Lower leg skin (tissue), 4 donors: ENCODE measurements around the gene ERN2. TPM values are rescaled to one million over a fixed set of nuclear protein-coding genes. Genes with fewer than 3 reads are reported as not detected.

ENCODE experiments used
- DNase-seq, 2 donors: peaks; one replicate each; pipeline ENCODE4 v3.0.0-alpha.2; 2019; ENCODE audit warnings: low spot score in 2 of 2
- H3K4me3 ChIP-seq: fragments of 200-600 bp; sonication (generic); 2 replicates; pipeline ENCODE4 v1.5.1; 2017; ENCODE audit warnings: mild to moderate bottlenecking, low read depth; ENCODE audit not compliant: poor library complexity, severe bottlenecking
- CTCF ChIP-seq, 3 donors: fragments of 450-650 bp; IDR thresholded peaks; one replicate each; pipeline ENCODE4 v1.5.1; 2016; ENCODE audit warnings: antibody characterized with exemption in 3 of 3, mild to moderate bottlenecking in 3 of 3, moderate library complexity in 2 of 3
- POLR2A ChIP-seq, 2 donors: fragments of 450-650 bp; IDR thresholded peaks; one replicate each; pipeline ENCODE4 v1.6.1; 2016 to 2017; ENCODE audit warnings: antibody characterized with exemption in 2 of 2, mild to moderate bottlenecking in 1 of 2, moderate library complexity in 1 of 2
- WGBS, 2 donors: methylation state at CpG; one replicate each; pipeline ENCODE4 v1.1.5; 2018; 5-methylcytosine and 5-hydroxymethylcytosine counted together
- intact Hi-C: fragments of 100-400 bp; cut with DNase I; formaldehyde crosslinking; loops from one replicate; pipeline ENCODE4 v1.15.0; 2023; ENCODE audit warnings: low total_unique reads
- total RNA-seq, 4 donors: library from RNA; depleted of rRNA; stranded (reverse); fragments of >200 nt; gene quantifications; one replicate each; pipeline ENCODE4 v1.1.0, GENCODE V29; 2016

Gene ERN2
- total RNA-seq, 4 donors from 2014 or later, result 0.25 to 2.4 (median 0.49) TPM

- intact Hi-C loops, result no loop called here
- TF ChIP-seq POLR2A (IDR thresholded peaks at IDR 0.05) (no peak), CTCF (IDR thresholded peaks at IDR 0.05) (no peak)
- DNase-seq, result peak in 1 of 2 donors; percentile 37
- no peak overlapping the region for H3K4me3 ChIP-seq
- 79 to 86% methylated on average over 1 of the region's 1 CpG for WGBS, 2 donors
Observed at GRCh38 chr16:23668225-23668624, 44.8 kb downstream of the ERN2 start.

GRCh38 chr16:23667355-23667659 lies 45.7 kb downstream of the ERN2 start:
- TF ChIP-seq CTCF (IDR thresholded peaks at IDR 0.05), result no peak
- no peak for TF ChIP-seq POLR2A (IDR thresholded peaks at IDR 0.05)
- DNase-seq, result peak in 1 of 2 donors; percentile 66
- intact Hi-C loops, result no loop called here
- H3K4me3 ChIP-seq, result no peak overlapping the region
- WGBS, 2 donors, result 92 to 96% methylated on average over 6 of the region's 6 CpGs

GRCh38 chr16:23666571-23667354 lies 46.3 kb downstream of the ERN2 start:
- no peak overlapping the region for H3K4me3 ChIP-seq
- TF ChIP-seq POLR2A (IDR thresholded peaks at IDR 0.05) (no peak), CTCF (IDR thresholded peaks at IDR 0.05) (no peak)
- DNase-seq, result no peak
- intact Hi-C loops, result no loop called here
- WGBS, 2 donors, result 92 to 94% methylated on average over 7 of the region's 7 CpGs

GRCh38 chr16:23663918-23664317 lies 49.1 kb downstream of the ERN2 start:
- no peak for TF ChIP-seq POLR2A (IDR thresholded peaks at IDR 0.05)
- TF ChIP-seq CTCF (IDR thresholded peaks at IDR 0.05), result no peak
- peak in 1 of 2 donors; percentile 8 for DNase-seq
- H3K4me3 ChIP-seq, result no peak overlapping the region
- intact Hi-C loops, result no loop called here
- WGBS, 2 donors, result 92 to 99% methylated on average over 2 of the region's 2 CpGs

- no peak for DNase-seq
- no peak overlapping the region for H3K4me3 ChIP-seq
- intact Hi-C loops, result no loop called here
- 91 to 93% methylated on average over 4 of the region's 4 CpGs for WGBS, 2 donors
- TF ChIP-seq POLR2A (IDR thresholded peaks at IDR 0.05) (no peak), CTCF (IDR thresholded peaks at IDR 0.05) (no peak)
Observed at GRCh38 chr16:23651943-23652468, 61.0 kb downstream of the ERN2 start.
